GM23338 (cell line): ENCODE results near the gene S100A11. TPM values are rescaled to one million over a fixed set of nuclear protein-coding genes. Genes with fewer than 3 reads are reported as not detected.

ENCODE experiments used
- ATAC-seq: fragments of 200-7000 bp; cut with Tn5 transposase; 3 replicates; pipeline ENCODE4 v1.9.1; 2020
- DNase-seq: peaks from one replicate; pipeline ENCODE4 v3.0.0-alpha.2; 2015; ENCODE audit warnings: low spot score
- H2AFZ ChIP-seq: fragments of 200-600 bp; sonication (generic); 2 replicates; pipeline ENCODE4 v1.8.0; 2016; ENCODE audit warnings: antibody characterized with exemption, mild to moderate bottlenecking, moderate library complexity
- H3F3A ChIP-seq: fragments of 200-600 bp; sonication (generic); replicated peaks from 2 replicates; pipeline ENCODE4 v1.8.0; 2017; ENCODE audit warnings: antibody characterized with exemption, mixed run types, low read depth
- H3K27ac ChIP-seq: fragments of 200-600 bp; sonication (generic); 2 replicates; pipeline ENCODE4 v1.6.1; 2016; ENCODE audit warnings: low read depth
- H3K27me3 ChIP-seq: fragments of 200-600 bp; sonication (generic); 2 replicates; pipeline ENCODE4 v1.8.0; 2016; ENCODE audit warnings: mild to moderate bottlenecking, mixed run types, moderate library complexity; ENCODE audit not compliant: insufficient read depth
- H3K36me3 ChIP-seq: fragments of 200-600 bp; sonication (generic); 2 replicates; pipeline ENCODE4 v1.8.0; 2016; ENCODE audit warnings: mild to moderate bottlenecking; ENCODE audit not compliant: insufficient read depth
- H3K4me1 ChIP-seq: fragments of 200-600 bp; sonication (generic); 2 replicates; pipeline ENCODE4 v1.8.0; 2016; ENCODE audit warnings: mild to moderate bottlenecking, moderate library complexity; ENCODE audit not compliant: insufficient read depth
- H3K4me2 ChIP-seq: fragments of 200-600 bp; sonication (generic); 2 replicates; pipeline ENCODE4 v1.7.1; 2017; ENCODE audit warnings: mixed run types
- H3K4me3 ChIP-seq: fragments of 200-600 bp; sonication (generic); 2 replicates; pipeline ENCODE4 v1.6.1; 2016; ENCODE audit warnings: mixed run types
- H3K79me2 ChIP-seq: fragments of 200-600 bp; sonication (generic); replicated peaks from 2 replicates; pipeline ENCODE4 v1.8.0; 2017; ENCODE audit warnings: mild to moderate bottlenecking; ENCODE audit not compliant: insufficient read depth
- H3K9me2 ChIP-seq: fragments of 200-600 bp; sonication (generic); 2 replicates; pipeline ENCODE4 v1.8.0; 2017; ENCODE audit not compliant: insufficient read depth
- H4K20me1 ChIP-seq: fragments of 200-600 bp; sonication (generic); replicated peaks from 2 replicates; pipeline ENCODE4 v1.8.0; 2017; ENCODE audit warnings: mild to moderate bottlenecking; ENCODE audit not compliant: insufficient read depth
- H3K27ac Mint-ChIP-seq: 2 replicates; pipeline ENCODE4 v1.8.0; 2020; ENCODE audit warnings: inconsistent platforms, mild to moderate bottlenecking, moderate library complexity, mixed read lengths
- H3K27me3 Mint-ChIP-seq: 3 replicates; pipeline ENCODE4 v1.8.0; 2022; ENCODE audit warnings: low read depth, mild to moderate bottlenecking, moderate library complexity, mixed read lengths, inconsistent platforms; ENCODE audit not compliant: insufficient read depth, poor library complexity
- H3K36me3 Mint-ChIP-seq: 3 replicates; pipeline ENCODE4 v1.8.0; 2021; ENCODE audit warnings: low read depth, mild to moderate bottlenecking, inconsistent platforms, moderate library complexity, mixed read lengths
- H3K4me1 Mint-ChIP-seq: 3 replicates; pipeline ENCODE4 v1.8.0; 2020; ENCODE audit warnings: mild to moderate bottlenecking, inconsistent platforms, mixed read lengths
- H3K4me3 Mint-ChIP-seq: 3 replicates; pipeline ENCODE4 v1.8.0; 2021; ENCODE audit warnings: moderate library complexity, mild to moderate bottlenecking, inconsistent platforms, mixed read lengths
- H3K9me3 Mint-ChIP-seq: 3 replicates; pipeline ENCODE4 v1.8.0; 2020; ENCODE audit warnings: moderate library complexity, mild to moderate bottlenecking, inconsistent platforms, mixed read lengths
- CREB1 ChIP-seq: fragments of 250-450 bp; sonication (Bioruptor Pico); IDR thresholded peaks from 2 replicates; pipeline ENCODE4 v1.5.0; 2020; ENCODE audit warnings: low read depth, mild to moderate bottlenecking, moderate library complexity
- ETS1 ChIP-seq: IDR thresholded peaks from 2 replicates; pipeline ENCODE4 v1.6.1; 2016; ENCODE audit warnings: antibody characterized with exemption
- EZH2phosphoT487 ChIP-seq: fragments of 200-600 bp; sonication (generic); IDR thresholded peaks from one replicate; pipeline ENCODE4 v1.8.1; 2018; ENCODE audit warnings: antibody characterized with exemption; ENCODE audit not compliant: unreplicated experiment
- NANOG ChIP-seq: IDR thresholded peaks from 2 replicates; pipeline ENCODE4 v1.6.1; 2016; ENCODE audit warnings: antibody characterized with exemption, borderline replicate concordance
- POLR2AphosphoS5 ChIP-seq: IDR thresholded peaks from 2 replicates; pipeline ENCODE4 v1.6.1; 2016; ENCODE audit warnings: antibody characterized with exemption, low read depth
- STAT1 ChIP-seq: IDR thresholded peaks from one replicate; pipeline ENCODE4 v1.6.1; 2016; ENCODE audit warnings: antibody characterized with exemption; ENCODE audit not compliant: unreplicated experiment
- ZNF114 ChIP-seq: fragments of 250-450 bp; sonication (Bioruptor Pico); IDR thresholded peaks from 2 replicates; pipeline ENCODE4 v1.5.0; 2020; ENCODE audit warnings: mild to moderate bottlenecking, moderate library complexity
- ZNF331 ChIP-seq: fragments of 250-450 bp; sonication (Bioruptor Pico); IDR thresholded peaks from 2 replicates; pipeline ENCODE4 v1.5.0; 2020; ENCODE audit warnings: low read depth, mild to moderate bottlenecking, moderate library complexity
- ZNF462 ChIP-seq: fragments of 250-450 bp; sonication (Bioruptor Pico); IDR thresholded peaks from 2 replicates; pipeline ENCODE4 v1.5.0; 2020; ENCODE audit warnings: mild to moderate bottlenecking, moderate library complexity
- polyA plus RNA-seq: library from polyadenylated mRNA; unstranded; fragments of >200 nt; fragmentation: Nextera tagmentation; extraction: Ambion mirVana; gene quantifications from 2 replicates; pipeline ENCODE4 v1.2.1, GENCODE V29; 2016
- total RNA-seq: library from RNA; depleted of rRNA; stranded (reverse); fragments of >200 nt; shearing (Covaris generic); gene quantifications from 2 replicates; pipeline ENCODE4 v1.2.3, GENCODE V29; 2014
- TF ChIP-seq, protein P1 (sequence below): IDR thresholded peaks from one replicate; pipeline ENCODE4 v1.6.1; 2018; ENCODE audit warnings: antibody characterized with exemption; ENCODE audit not compliant: unreplicated experiment

Gene S100A11
- total and polyA plus RNA-seq, 2 experiments from 2014 or later = 73.1 to 596 TPM

GRCh38 chr1:152039886-152040285 is 3.1 kb upstream of the S100A11 start:
- no peaks in the 10 kb centered on the region for H3K36me3 ChIP-seq
- no peak for ATAC-seq
- no peaks in the 10 kb centered on the region for H3K9me3 Mint-ChIP-seq
- H2AFZ ChIP-seq = no peak overlapping the region
- no peak overlapping the region for H3K27ac Mint-ChIP-seq
- H3K27ac ChIP-seq = no peak overlapping the region
- no peaks in the 10 kb centered on the region for H4K20me1 ChIP-seq
- peaks cover 37% of the 10 kb centered on the region for H3K27me3 ChIP-seq
- H3K36me3 Mint-ChIP-seq = no peaks in the 10 kb centered on the region
- H3K9me2 ChIP-seq = peaks cover 12% of the 10 kb centered on the region; the same call in 1 of the 2 replicates
- H3K4me1 ChIP-seq = peaks cover 35% of the 10 kb centered on the region
- no peak overlapping the region for H3K4me2 ChIP-seq
- peaks cover 4% of the 10 kb centered on the region for H3F3A ChIP-seq
- no peak for DNase-seq
- H3K4me3 Mint-ChIP-seq = no peak overlapping the region
- TF ChIP-seq ZNF114 (CRISPR knock-in tag) (no peak), EZH2phosphoT487 (no peak), ZNF462 (CRISPR knock-in tag) (no peak), NANOG (no peak), ZNF331 (CRISPR knock-in tag) (no peak), CREB1 (CRISPR knock-in tag) (no peak), ETS1 (no peak), STAT1 (no peak), POLR2AphosphoS5 (no peak)
- TF ChIP-seq, protein P1, sequence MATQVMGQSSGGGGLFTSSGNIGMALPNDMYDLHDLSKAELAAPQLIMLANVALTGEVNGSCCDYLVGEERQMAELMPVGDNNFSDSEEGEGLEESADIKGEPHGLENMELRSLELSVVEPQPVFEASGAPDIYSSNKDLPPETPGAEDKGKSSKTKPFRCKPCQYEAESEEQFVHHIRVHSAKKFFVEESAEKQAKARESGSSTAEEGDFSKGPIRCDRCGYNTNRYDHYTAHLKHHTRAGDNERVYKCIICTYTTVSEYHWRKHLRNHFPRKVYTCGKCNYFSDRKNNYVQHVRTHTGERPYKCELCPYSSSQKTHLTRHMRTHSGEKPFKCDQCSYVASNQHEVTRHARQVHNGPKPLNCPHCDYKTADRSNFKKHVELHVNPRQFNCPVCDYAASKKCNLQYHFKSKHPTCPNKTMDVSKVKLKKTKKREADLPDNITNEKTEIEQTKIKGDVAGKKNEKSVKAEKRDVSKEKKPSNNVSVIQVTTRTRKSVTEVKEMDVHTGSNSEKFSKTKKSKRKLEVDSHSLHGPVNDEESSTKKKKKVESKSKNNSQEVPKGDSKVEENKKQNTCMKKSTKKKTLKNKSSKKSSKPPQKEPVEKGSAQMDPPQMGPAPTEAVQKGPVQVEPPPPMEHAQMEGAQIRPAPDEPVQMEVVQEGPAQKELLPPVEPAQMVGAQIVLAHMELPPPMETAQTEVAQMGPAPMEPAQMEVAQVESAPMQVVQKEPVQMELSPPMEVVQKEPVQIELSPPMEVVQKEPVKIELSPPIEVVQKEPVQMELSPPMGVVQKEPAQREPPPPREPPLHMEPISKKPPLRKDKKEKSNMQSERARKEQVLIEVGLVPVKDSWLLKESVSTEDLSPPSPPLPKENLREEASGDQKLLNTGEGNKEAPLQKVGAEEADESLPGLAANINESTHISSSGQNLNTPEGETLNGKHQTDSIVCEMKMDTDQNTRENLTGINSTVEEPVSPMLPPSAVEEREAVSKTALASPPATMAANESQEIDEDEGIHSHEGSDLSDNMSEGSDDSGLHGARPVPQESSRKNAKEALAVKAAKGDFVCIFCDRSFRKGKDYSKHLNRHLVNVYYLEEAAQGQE = no peak
- peaks cover 20% of the 10 kb centered on the region for H3K27me3 Mint-ChIP-seq
- H3K4me3 ChIP-seq = no peak overlapping the region
- no peaks in the 10 kb centered on the region for H3K79me2 ChIP-seq
- H3K4me1 Mint-ChIP-seq = peaks cover 28% of the 10 kb centered on the region
